Measurements from ENCODE around the gene NINJ2.

The NINJ2 gene

DNA sequence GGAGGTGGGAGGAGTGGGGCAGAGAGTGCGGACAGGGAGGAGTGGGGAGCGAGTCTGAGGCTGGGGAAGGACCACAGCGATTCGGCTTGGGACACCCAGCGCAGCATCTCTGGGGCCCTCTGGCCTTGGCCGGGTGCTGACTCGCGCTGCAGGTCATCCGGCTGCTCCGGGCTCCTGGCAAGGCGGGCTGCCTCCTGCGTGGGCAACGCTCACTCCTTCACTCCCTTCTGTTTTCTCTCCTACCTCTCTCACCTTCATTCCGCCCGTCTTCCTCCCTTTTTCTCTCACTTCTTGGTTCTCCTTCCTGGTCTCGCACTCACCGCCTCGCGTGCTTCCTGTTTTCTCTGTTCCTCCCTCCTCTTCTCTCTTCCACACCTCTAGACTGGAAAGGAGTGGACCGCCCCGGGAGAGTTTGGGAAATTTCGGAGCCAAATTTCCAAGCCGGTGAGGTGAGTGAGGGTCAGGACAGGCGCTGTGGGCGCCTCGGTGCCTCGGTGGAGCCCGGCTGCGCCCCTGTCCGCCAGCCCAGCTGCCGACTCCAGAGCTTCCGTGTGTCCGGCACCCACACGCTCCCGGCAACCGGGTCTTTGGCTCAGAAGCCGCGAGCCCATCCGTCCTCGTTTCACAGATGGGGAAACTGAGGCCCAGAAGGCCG lies 116.9 kb downstream of the NINJ2 start:
- peak in 1 of 3 donors; percentile 35 for DNase-seq

DNA sequence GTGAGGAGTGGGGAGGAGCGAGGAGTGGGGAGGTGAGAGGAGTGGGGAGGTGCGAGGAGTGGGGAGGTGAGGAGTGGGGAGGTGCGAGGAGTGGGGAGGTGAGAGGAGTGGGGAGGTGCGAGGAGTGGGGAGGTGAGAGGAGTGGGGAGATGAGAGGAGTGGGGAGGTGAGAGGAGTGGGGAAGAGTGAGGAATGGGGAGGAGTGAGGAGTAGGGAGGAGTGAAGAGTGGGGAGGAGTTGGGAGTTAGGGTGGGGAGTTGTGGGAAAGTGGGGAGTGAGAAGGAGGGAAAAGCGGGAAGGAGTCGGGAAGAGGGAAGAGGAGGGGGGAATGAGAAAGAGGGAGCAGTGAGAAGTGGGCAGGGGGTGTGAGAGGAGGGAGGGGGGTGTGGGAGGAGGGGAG lies 117.4 kb downstream of the NINJ2 start:
- no peak for DNase-seq

DNA sequence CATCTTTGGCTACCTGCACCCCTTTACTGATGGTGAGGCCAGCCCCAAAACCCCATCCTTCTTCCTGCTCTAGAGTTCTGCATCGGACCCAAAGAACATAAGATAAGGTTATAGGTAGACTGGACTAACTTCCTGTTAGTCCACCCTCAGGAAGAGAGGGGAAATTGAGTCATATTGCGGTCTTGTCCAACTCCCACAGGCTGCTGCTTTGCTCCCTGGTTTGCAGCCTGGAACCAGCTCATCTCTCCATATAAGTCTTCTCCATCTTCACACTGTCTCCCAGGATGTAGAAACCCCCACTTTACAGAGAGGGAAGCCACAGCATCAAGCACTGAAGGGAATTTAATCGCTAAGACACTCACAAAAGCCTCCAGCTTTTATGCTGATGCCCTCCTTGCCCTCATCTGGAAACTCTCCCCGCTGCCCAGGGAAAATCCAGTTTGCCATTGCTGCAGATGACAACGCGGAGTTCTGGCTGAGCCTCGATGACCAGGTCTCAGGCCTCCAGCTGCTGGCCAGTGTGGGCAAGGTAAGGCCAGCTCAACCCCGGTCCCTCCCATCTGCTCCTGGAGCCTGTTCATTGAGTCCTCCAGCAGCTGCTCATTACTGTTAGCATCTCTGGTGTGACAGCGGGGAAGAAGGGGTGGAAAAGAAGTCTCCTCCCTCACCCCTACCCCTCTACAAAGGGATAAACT lies 118.2 kb downstream of the NINJ2 start:
- peak in 1 of 3 donors; percentile 29 for DNase-seq

DNA sequence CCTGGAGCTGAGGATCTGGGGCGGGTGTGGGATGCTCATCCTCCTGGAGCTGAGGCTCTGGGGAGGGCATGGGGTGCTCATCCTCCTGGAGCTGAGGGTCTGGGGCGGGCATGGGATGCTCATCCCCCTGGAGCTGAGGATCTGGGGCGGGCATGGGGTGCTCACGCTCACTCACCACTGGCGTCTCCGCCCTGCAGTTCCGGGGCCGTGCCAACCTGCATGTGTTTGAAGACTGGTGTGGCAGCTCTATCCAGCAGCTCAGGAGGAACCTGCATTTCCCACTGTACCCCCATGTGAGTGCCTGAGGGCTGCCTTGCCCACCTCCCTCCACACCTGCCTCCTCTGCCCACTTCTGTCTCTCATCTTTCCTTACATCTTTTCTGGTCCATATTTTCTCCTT lies 119.1 kb downstream of the NINJ2 start:
- DNase-seq, result no peak

DNA sequence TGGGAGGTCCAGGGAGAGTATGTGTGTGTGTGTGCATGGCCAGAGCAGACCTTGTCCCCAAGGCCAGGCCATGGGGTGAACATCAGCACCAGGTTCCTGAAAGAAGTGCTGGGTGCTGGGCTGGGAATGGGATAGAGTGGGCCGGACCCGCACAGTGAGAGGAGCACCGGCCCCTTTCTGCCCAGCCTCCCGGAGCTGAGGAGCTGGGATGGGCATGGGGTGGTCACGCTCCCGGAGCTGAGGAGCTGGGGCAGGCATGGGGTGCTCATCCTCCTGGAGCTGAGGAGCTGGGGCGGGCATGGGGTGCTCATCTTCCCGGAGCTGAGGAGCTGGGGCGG lies 120.2 kb downstream of the NINJ2 start:
- no peak for DNase-seq

DNA sequence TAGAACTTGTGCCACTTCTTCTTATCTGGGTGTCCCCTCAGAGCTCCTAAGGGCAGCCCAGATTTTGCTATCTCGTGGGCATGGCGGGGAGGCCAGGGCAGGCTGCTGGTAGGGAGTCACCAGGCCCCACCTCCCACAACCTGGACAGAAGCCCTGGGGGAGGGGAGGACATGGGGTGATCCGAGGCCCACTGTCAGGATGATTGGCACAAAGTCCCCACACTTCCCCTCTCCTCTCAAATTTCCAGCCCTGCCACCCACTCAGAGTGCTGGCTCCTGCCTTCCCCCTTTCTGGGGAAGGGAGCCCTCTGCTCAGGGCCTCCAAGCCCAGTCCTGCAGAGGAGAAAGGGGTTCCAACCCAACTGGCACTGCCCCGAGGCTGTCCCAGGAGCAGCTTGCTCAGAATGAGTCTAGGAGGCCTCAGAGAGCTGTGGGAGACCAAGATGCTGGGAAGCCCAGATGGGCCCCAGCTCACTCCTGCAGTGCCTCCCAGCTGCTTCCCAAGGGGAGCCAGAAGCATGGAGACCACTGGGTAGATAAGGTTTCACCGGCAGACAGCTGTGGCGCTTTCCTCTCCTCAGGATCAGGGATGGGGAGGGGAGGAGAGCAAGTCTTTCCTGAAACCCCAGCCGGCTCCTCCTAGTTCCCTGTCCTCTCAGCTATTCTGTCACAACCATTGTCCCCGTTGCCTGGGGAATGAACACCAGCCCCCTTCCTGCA lies 120.7 kb downstream of the NINJ2 start:
- peak in 1 of 3 donors; percentile 35 for DNase-seq

DNA sequence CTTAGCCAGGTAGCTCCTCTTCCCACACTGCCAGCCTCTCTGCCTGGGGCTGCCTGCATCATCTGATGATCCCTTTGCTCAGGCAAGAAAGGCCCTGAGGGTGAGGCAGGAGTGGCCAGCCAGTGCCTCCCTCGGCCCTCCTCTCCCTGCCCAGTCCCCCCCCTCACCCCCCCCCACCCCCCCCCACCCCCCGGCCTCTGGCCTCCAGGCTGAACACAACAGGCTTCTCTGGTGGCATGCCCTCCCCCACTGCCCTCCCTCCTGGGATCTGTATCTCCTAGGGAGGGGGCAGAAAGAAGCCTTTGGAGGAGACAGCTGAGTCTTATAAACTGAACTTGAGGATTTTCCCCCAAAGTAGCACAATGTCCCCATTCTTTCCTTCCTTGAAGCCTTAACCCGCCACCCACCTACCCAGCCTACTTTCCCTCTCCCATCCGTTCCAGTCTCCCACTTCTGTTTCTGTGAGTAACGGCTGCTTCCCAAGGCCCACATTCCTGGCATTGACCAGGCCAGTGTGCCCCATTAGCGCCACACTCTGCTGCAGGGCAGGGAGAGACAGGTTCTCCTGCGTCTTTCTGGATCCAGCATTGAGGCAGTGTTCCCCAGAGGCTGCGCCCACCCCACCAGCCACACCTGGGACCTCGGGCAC lies 121.4 kb downstream of the NINJ2 start:
- no peak for DNase-seq

DNA sequence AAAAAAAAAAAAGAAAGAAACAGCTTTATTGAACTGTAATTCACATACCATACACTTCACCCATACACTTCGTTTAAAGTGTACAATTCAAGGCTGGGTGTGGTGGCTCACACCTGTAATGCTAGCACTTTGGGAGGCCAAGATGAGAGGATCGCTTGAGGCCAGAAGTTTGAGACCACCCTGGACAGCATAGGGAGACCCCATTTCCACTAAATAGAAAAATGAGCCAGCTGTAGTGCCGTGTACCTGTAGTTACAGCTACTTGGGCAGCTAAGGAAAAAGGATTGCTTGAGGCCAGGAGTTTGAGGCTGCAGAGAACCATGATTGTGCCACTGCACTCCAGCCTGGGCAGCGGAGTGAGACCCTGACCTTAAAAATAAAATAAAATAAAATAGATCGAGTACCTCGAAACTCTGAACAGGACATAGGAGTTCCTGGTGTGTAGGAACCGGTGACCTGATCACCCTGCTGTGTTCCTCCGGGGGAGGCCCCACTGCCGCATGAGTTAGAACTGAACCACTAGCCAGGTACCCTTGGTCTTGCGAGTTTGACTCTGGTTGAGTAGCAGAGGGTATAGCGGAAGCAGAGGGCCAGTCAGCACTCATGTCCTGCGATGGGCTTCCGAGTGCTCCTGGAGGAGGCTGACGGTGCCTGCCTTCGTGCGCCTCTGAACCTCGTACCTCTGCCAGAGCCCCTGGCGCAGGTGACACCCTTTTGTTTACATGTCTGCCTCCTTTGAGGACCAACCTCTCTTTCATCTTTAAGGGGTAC lies 123.5 kb downstream of the NINJ2 start:
- no peak for DNase-seq

DNA sequence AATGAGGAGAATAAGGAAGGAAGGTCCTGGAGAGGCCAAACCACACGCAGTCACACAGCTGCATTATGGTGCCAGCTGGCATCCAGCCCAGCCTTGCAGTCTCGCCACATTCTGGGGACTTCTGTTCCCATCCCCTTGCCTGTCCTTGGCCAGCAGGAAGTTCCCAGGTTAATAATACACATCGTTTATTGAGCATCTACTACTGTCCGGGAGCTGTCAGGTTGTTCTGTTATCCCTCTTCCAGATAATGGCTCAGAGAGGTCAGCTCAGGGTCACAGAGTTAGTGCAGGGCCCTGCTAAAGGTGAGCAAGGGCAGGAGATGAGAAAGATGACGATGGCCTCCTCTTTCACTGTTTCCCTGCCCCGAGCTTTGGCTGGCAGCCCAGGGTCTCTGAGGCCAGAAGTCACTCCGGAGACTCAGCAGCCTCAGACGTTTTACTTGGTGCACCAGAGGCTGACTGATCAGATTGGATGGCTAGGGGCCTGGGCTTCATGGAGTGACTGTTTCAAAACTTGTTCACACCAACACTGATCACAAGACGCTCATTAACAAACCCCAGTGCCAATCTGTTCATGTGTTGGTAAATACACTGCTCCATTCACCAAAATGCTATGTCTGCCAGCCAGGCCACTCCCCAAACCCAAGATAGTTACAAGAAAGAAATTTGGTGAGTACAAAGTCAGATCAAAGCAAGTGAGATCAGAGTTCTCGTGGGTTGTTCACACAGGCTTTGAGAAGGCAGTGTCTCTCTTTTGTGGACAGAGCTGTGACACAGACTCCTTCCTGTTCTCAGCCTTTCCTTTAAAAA lies 124.3 kb downstream of the NINJ2 start:
- peak; percentile 65 to 76 (median 65) for DNase-seq

DNA sequence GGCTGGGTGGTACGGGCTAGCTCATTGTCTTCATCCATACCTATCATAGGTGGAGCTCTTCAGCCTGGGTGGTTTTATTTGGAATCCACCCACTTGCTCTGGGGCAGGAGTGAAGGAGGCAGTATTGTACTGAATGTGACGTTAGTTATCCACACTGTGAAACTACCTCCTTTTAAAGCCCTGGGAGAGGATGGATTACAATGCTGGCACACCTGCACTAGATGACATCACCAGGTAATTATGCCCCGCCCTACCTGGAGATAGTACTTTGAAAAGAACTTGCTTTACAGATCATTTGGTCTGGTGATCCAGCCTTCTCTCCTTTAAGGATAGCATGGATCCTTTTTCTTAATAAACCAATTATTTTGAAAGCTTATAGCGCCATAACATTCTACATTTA lies 125.5 kb downstream of the NINJ2 start:
- no peak for DNase-seq

DNA sequence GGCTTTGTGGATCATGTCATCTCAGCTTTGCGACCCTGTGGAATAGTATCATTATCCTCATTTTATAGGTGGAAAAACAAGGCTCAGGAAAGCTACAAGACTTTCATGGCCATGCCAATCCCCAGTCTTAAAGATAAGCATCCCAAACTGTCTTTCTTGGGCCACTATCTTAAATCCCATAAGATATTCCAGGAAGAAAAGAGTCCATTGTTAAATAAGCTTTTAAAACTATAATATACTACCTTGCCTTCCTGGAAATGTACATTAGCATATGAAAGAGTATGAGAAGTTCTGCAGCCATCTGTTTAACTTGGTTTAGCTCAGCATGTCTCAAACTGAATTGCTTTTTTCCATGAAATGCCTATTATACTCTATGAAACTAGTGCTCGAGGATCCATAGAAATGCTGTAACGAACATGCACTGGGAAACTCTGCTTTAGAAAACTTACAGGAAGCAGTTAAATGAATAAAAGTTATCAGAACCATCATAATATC lies 126.4 kb downstream of the NINJ2 start:
- no peak for DNase-seq

DNA sequence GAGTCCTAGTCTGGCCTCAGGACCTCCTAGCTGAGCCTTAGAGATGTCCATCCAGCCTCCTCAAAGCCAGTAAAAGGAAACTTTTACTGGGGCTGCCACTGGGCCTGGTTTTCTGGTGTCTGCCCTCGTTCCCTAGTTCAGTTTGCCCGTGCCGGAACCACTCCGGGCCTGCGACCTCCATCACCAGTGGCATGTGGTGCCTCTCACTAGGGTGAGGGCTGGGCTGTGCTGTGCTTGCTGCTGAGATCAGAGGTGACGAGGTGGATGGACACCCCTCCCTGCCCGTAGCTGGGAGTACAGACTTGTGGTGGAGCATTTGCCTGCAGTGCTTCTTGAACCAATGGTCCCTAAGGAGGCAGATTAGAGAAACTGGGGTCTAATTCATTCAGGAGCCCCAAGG lies 127.8 kb downstream of the NINJ2 start:
- DNase-seq, result no peak

DNA sequence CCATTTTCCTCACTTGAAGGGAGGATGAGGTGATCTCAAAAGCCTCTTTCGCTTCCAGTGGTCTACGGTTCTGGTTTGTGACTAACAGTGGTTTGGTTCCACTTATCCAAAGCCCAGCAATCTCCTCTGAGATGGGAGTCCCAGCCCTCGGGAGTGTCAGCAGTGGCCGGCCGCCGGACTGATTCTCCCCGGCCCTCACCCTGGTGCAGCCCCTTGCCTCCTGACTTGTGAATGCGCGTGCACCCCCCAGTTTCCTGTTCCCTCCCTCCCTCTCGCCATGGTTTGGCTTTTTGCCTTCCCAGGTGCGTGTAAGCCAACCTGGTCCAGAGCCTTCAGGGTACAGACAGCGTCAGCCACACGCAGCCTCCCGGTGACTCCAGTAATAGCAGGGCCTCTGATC lies 129.0 kb downstream of the NINJ2 start:
- DNase-seq, result no peak

DNA sequence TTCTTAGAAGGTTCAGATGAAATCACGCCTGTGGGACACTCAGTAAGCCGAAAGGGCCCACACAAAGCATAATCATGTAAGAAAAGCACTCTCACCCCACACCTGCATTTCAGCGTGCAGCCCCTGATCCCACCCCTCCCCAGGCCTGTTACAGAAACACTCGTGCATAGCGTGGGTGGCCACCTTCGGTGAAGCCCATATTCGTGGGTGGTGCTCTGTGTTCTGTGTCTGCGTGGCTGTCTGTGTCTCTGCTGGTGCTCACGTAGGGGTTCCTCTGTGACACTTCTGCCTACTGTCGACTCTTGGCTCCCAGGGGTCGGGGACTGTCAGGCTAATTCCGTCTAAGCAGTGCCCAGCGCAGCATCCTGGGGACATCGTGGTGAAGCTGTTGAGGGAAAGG lies 129.5 kb downstream of the NINJ2 start:
- DNase-seq, result no peak

DNA sequence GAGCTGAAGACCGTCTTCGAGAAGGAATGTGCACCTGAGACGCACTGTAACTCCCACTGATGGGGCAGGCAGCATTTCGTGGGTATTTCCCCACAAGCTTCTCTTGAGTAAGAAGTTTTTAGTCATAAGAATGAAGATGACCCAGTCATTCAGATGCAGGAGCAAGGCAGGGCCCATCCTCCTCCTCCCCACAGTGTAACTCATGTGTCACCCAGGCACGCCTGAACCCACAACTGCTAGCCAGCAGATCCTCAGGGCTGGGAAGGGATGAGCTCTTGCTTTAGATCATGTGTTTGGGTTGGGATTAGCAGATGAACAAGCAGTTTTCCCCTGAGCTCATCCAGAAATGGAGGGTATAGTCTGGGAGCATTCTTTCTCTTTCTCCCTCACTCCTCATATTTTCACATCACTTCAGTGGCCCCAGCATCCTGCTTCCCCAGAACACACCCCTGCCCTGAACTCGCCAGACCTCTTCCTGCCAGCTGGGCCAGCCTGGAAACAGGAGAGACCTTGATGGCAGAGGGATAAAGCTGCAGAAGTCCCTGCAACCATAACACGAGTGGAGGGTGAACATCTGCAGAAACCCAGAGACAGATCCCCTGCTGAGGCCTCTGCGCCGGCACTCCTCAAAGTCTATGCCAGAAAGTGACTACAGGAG lies 130.2 kb downstream of the NINJ2 start:
- DNase-seq, result peak; percentile 51 to 68 (median 54)

DNA sequence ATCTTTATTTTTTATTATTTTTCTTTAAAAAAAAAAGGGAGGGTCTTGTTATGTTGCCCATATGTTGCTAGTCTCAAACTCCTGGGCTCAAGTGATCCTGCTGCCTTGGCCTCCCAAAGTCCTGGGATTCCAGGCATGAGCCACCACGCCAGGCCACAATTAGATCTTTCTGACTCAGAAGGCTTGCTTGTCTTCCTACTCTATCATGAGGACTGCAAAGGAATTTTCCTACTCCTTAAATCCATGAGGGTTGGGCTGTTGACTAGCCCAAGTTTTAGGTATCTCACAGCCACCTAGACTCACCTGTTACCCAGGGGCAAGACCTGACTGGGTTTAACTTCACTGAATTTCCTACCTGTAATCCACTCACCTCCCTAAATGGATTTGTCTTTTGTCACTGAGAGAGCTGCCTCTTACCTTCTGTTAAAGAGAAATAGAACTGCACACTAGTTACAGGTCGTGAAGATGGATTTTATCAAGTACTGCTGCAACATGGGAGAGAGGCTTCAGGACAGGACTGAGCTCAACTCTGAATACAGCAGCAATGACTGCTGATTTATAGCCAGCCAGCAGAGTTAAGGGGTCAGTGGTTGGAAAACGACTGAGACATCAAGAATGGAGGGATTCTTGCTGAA lies 131.2 kb downstream of the NINJ2 start:
- DNase-seq, result no peak

DNA sequence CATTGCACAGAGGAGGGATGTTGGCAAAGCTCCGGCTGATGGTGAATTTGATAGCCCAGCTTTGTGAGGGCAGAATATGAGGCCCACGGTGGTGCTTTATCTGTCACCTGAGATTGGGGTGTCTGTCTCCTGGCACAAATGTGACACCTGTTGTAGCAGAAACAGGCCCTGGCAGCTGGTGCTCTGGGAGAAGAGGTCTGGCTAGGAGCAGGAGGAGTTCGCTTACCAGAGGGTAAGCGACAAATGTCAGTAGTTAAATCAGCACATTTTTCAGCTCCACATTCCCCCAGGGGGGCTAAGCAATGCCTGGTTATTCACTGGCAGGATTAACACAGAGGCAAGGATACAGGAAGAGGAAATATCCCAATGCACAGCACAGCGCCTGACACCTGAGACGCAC lies 132.4 kb downstream of the NINJ2 start:
- DNase-seq, result no peak

DNA sequence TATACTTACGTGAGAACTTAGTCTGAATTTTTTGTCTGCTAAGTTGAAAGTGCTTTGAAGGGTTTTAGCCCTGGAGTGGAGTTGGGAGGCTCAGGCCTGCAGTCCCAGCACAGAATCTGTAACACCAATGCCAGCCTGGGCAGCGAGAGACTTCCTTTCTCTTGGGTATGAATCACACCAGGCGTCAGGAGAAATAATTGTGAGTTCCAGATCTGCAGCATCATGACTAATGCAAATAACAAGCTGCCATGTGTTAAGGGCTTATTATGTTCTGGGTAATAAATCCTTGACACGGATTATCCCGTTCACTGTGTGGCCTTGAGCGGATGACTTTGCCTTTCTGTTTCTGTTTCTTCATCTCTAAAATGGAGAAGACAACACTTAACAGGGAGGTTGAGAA lies 132.9 kb downstream of the NINJ2 start:
- DNase-seq, result peak in 1 of 3 donors; percentile 44

DNA sequence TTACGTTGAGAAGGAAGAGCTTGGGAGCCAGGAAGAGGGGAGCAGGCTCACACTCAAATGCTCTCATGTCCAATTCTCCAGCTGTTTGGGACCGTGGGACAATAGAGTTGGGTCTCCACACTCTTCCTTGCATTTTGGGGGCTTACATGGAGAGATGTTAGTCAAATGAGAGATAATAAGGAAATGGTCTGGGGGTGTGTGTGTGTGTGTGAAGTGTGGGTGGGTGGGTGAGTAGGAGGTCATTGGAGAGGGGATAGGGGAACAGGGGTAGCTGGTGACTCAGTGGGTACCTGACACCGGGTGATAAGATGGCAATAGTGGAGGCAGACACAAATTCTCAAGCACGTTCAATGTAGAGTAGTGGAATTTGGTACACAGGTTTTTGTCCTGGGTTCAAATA lies 135.5 kb downstream of the NINJ2 start:
- no peak for DNase-seq

DNA sequence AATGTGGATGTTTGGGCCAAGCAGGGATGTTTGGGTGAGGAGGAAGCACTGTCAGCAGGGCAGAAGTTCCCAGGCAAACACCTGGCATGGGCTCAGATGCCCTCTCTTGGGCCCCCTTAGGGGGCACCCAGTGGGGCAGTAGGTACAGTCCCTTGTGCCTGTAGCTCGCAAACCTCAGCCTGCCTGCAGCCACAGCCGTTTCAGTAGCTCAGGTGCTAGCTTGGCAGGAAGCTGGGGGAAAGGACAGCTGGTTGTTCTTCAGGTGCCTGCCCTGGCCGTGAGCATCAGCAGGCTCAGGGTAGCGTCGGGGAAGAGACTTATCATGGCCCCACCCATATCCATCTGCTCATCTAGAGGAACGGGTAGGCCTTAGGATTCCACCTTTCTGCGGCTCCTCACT lies 136.0 kb downstream of the NINJ2 start:
- no peak for DNase-seq

DNA sequence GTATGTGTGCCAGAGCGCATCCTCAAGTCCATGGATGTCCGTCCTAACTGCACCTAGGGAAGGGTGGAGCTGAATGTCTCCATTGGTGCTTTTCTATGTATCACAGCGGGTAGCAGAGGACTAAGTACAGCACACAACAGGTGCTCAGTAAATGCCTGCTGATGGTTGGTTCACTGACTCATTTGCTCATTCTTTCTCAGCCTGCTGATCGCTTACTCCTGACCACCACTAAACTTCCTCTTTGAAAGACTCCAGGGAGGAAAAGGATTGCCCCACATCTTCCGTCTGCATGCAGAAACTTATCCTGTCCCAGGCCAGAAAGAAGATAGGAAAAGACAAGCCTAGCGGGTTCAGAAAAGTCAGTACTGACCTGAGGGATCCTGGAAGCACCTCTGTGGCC lies 137.2 kb downstream of the NINJ2 start:
- DNase-seq, result peak; percentile 64 to 76 (median 75)
